Islet precursor cell (in vitro differentiated cells): ENCODE results near the gene KCTD16.

Source experiments
- DNase-seq: peaks from one replicate; pipeline ENCODE4 v3.0.0-alpha.2; 2018

KCTD16 gene

DNA sequence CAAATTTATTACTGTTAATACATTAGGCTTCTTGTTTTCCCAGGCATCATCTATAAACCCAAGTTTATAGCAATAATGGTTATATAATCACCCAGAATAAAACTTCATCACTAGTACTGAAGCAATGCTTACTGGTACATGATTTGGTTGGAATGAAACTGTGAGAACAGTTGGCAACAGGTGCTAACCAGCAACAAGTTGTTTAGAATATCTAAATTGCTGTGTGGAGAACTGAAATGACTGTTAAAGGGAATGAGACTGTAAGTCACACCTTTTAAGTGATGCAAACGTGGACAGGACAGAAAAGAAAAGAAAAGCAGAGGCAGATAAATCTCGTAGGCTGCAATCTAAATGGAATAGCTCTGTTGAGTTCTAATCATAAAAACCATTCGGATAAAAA, 2.7 kb upstream of the KCTD16 start:
- DNase-seq, result no peak

DNA sequence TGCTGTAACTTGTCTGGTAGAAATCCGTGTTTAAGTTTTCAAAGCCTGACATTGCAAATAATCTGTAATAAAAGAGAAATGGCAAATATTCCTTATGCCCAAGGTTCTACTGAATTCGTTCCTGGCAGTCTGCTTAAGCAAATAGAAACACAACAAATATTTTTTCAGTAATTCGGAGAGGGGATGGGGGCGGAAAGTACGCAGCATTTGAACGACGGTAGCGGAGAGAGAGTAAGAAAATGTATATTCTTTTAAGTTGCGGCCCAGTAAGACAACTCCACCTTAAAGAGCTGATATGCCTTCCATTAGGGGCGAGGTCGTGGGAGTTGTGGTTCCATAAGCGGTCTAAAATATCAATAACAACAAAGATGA, 783 bp upstream of the KCTD16 start:
- no peak for DNase-seq

GRCh38 chr5:144173766-144174165, 3.1 kb downstream of the KCTD16 start:
- DNase-seq, result no peak

GRCh38 chr5:144177548-144177947, 6.9 kb downstream of the KCTD16 start:
- no peak for DNase-seq

DNA sequence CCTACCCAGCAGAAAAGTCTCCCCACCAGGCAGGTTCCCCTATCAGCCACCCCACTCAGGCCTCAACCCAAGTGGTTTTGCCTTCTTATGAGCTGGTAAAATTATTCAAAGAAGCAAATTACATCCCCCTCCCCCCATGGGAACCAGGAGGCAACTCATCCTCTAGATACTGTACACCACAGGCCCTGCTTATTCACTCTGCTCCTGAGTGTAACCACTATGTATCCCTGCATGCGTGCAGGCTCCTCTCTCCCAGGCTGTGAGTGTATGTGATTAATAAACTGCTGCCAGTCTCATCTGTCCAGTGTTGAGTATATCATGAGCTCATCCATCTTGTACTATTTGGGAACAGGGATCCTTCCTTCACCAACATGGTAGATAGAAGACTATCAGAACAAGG, 8.6 kb downstream of the KCTD16 start:
- no peak for DNase-seq

- no peak for DNase-seq
Measured at GRCh38 chr5:144183254-144183889, 12.7 kb downstream of the KCTD16 start.

- DNase-seq, result no peak
Measured at GRCh38 chr5:144187699-144188294, 17.1 kb downstream of the KCTD16 start.

DNA sequence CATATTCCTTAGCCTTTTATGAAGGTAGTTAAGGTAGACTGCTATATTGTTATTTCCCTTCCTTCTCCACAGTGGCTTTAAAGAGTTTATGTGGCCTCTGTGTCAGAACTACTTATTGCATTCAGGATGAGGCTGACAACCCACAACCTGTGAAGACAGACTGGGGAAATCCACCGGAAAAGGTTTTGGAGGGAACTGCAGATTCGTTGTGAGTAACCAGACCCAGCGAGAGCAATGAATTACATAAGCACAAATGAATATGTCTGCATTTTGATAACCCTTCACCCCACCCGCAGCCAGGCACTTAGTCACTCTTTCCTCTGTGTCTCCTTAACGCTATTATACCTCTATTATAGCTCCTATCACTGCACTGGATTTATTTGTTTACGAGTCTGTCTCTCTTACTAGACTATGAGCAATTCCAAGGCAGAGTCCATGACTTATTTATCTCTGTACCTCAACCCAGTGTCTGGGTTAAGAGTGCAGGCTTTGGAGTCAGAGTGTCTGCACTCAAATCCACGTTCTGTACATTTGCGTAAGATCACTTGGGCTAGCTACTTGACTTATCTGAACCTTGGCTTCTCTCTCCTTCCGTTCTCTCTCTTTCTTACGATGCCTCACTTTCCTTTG, 19.2 kb downstream of the KCTD16 start:
- DNase-seq, result no peak

- DNase-seq, result no peak
Measured at GRCh38 chr5:144191531-144191930, 20.9 kb downstream of the KCTD16 start.

GRCh38 chr5:144191998-144192397, 21.3 kb downstream of the KCTD16 start:
- DNase-seq, result no peak

- DNase-seq, result no peak
Measured at GRCh38 chr5:144192661-144193060, 22.0 kb downstream of the KCTD16 start.

- no peak for DNase-seq
Measured at GRCh38 chr5:144194144-144194543, 23.5 kb downstream of the KCTD16 start.

GRCh38 chr5:144195448-144195847, 24.8 kb downstream of the KCTD16 start:
- no peak for DNase-seq

- DNase-seq, result no peak
Measured at GRCh38 chr5:144196612-144197011, 25.9 kb downstream of the KCTD16 start.

- no peak for DNase-seq
Measured at GRCh38 chr5:144198386-144198785, 27.7 kb downstream of the KCTD16 start.

GRCh38 chr5:144201588-144201987, 30.9 kb downstream of the KCTD16 start:
- peak; percentile 60 for DNase-seq

DNA sequence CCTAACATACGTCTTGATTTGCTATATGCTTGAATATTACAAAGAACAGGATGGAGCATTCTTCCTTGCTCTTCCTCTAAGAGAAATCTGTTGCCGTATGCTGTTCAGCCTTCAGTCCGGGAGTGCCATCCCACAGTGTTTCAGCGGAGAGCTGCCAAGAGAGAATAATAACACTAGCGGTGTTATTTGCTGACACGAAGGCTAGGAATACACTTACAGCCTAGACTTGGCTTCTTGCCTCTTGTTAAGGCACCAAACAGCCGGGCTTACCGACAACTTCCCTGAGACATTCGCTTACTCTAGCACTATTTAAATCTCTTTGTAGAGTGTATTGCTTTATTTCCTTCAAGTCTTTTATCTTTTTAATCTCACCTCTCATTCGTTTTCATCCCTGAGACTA, 31.4 kb downstream of the KCTD16 start:
- DNase-seq, result no peak

DNA sequence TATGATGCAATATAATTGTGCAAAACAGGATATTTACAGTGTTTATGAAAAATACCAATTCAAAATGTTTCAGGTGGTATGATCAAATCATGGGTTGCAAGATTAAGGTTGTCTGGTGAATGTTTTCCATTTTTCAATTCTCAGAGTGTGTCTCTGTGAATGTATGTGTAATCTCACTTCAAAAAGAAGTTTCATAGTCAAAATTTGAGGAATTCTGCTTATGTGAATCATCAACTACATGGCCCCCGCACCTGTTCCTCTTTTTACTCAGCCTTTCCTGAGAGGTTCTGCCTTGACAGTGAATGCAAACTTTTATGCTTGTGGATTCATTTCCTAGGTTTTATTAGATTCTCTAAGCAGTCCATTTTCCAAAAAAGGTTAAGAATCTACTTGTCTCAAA, 32.1 kb downstream of the KCTD16 start:
- DNase-seq, result no peak

GRCh38 chr5:144203750-144204596, 33.3 kb downstream of the KCTD16 start:
- DNase-seq, result peak; percentile 58

GRCh38 chr5:144205141-144205551, 34.5 kb downstream of the KCTD16 start:
- peak; percentile 75 for DNase-seq

DNA sequence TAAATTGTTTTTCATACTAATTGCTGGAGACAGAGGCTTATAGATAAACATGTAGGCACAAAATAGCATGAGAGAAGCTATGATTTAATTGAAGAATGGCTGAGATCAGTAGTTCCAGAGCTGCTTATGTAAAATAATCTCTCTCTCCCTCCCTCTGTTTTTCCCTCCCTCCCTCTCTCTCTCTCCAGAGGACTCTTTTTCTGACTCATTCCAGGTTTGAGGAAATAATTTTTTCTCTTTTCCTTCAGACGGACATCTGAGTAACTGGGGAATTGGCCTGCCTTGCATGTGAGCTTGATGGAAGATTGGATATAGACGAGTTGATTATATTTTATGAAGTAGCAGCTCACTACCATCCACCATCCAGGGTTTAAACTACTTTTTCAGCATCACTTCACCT, 35.5 kb downstream of the KCTD16 start:
- no peak for DNase-seq

- DNase-seq, result no peak
Measured at GRCh38 chr5:144207875-144208444, 37.3 kb downstream of the KCTD16 start.

DNA sequence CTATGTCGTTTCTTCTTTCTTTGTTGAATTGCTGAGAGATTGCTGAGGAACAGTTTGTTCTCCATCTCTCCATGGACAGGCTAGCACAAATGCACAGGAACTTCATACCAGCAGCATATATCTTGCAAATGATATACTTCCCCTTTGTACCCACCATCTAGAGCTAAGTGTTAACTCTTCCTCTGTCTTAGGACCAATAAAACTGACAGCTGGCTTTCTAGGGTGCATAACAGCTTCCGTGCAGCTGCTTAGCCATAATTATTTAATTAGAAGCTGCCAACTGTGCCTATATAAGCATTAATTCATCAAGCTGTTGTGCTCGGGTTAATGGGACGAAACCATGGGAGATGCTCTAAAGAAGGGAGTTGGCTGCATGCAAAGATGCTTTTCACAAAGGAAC, 38.7 kb downstream of the KCTD16 start:
- no peak for DNase-seq
